ENCODE results near the gene WWOX.

Gene WWOX

DNA sequence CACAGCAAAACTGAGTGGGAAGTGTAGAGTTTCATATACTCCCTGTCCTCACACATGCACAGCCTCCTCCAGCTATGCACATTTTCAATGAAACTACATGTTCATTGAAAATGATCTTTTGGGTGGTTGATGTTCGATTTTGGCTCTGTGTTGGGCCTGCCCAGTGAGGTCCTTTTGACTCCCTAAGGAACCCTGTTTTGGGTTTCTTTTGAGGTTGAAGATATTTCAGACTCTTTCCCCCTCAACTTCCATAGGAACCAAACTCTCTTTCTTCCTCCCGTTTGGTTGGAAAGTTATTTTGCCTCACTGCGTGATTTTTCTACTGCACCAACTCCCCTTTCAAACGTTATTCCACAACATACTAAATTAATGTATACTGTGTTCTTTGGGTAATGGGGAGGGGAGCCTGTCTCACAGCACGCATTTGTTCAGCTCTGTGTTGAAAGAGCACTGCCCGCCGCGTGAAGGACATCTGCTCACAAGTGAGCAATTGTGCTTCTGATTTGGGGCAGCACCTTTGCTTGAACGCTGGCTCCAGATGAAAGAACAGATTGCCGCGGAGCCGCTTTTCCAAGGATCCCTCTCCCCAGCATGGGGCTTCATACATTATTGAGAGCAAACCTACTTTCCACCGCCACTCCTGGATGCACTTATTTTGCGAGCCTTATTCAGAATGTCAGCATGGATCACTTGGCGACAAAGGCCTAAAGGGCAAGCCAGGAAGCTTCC, 385.9 kb downstream of the WWOX start:
- TF ChIP-seq FOXP2 (optimal IDR thresholded peaks at IDR 0.05; ENCODE audit: borderline replicate concordance, extremely low read depth, extremely low read length, insufficient read depth) (no peak), POLR2AphosphoS5 (IDR thresholded peaks at IDR 0.05; ENCODE audit: low read depth, low read length) (no peak), TAF1 (IDR thresholded peaks at IDR 0.05; ENCODE audit: borderline replicate concordance, insufficient read depth, low read length) (no peak)

DNA sequence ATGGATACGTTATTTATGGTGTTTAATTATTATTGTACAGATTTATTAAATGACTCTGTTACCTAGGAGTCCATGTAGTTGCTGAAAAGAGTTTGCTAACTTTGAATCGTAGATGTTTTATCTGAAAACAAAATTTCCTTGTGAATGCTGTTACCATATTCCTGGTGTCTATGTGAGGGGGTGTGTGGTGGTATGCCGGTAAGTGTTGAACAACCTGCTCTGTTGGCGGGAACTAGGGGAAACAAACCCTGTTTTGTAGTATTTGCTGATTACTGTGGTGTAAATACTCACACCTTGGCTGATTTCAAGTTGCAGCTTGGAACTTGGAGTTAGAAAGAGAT, 386.4 kb downstream of the WWOX start:
- no peak for TF ChIP-seq POLR2AphosphoS5 (IDR thresholded peaks at IDR 0.05; ENCODE audit: low read depth, low read length)
- TF ChIP-seq, protein P1, sequence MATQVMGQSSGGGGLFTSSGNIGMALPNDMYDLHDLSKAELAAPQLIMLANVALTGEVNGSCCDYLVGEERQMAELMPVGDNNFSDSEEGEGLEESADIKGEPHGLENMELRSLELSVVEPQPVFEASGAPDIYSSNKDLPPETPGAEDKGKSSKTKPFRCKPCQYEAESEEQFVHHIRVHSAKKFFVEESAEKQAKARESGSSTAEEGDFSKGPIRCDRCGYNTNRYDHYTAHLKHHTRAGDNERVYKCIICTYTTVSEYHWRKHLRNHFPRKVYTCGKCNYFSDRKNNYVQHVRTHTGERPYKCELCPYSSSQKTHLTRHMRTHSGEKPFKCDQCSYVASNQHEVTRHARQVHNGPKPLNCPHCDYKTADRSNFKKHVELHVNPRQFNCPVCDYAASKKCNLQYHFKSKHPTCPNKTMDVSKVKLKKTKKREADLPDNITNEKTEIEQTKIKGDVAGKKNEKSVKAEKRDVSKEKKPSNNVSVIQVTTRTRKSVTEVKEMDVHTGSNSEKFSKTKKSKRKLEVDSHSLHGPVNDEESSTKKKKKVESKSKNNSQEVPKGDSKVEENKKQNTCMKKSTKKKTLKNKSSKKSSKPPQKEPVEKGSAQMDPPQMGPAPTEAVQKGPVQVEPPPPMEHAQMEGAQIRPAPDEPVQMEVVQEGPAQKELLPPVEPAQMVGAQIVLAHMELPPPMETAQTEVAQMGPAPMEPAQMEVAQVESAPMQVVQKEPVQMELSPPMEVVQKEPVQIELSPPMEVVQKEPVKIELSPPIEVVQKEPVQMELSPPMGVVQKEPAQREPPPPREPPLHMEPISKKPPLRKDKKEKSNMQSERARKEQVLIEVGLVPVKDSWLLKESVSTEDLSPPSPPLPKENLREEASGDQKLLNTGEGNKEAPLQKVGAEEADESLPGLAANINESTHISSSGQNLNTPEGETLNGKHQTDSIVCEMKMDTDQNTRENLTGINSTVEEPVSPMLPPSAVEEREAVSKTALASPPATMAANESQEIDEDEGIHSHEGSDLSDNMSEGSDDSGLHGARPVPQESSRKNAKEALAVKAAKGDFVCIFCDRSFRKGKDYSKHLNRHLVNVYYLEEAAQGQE (IDR thresholded peaks at IDR 0.05; ENCODE audit: insufficient read depth in 1 of 2, low read depth in 2 of 2, low read length in 2 of 2): no peak
- no peak for TF ChIP-seq SIN3A (IDR thresholded peaks at IDR 0.05; ENCODE audit: borderline replicate concordance, insufficient read depth, low read length)

DNA sequence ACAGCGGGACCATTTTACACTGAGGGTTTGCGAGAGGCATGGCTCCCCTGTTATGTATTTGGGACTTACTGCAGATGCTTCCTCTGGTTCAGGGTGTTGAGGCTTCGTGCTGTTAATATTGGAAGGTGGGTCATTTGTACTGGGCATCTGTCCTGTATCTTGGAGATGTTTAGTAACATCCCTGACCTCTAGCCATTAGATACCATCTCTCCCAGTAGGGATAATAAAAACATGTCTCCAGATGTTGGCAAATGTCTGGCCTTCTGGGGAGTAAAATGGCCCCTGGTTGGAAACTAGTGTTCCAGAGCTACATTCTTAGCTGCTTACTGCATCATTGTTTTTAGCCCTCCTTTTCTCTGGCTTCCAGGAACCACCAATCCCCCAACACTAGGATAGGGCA, 388.0 kb downstream of the WWOX start:
- TF ChIP-seq SIN3A (IDR thresholded peaks at IDR 0.05; ENCODE audit: borderline replicate concordance, insufficient read depth, low read length): no peak
- TF ChIP-seq FOXP2 (optimal IDR thresholded peaks at IDR 0.05; ENCODE audit: borderline replicate concordance, extremely low read depth, extremely low read length, insufficient read depth): no peak
- no peak for TF ChIP-seq TAF1 (IDR thresholded peaks at IDR 0.05; ENCODE audit: borderline replicate concordance, insufficient read depth, low read length)
- TF ChIP-seq POLR2AphosphoS5 (IDR thresholded peaks at IDR 0.05; ENCODE audit: low read depth, low read length): no peak
- TF ChIP-seq, protein P1 (IDR thresholded peaks at IDR 0.05; ENCODE audit: insufficient read depth in 1 of 2, low read depth in 2 of 2, low read length in 2 of 2): no peak

DNA sequence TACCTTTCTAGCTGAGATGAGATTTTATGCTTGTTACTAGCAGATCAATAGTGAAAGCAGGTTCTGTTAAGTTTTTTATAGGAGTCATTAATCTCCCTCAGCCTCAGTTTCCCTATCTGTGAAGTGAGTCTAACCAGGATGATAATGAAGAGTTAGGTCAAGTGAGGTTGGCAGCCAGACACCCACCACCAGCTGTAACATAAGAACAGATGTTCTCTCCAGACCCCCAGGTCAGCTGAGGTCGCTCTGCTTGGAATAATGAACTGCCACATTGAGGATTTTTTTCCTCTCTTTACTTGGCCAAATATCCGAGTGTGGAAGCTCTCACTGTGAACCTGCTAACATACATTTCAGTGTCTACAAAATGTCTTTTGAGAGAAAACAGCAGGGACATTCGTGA, 389.6 kb downstream of the WWOX start:
- TF ChIP-seq FOXP2 (optimal IDR thresholded peaks at IDR 0.05; ENCODE audit: borderline replicate concordance, extremely low read depth, extremely low read length, insufficient read depth) (no peak), SIN3A (IDR thresholded peaks at IDR 0.05; ENCODE audit: borderline replicate concordance, insufficient read depth, low read length) (no peak), TAF1 (IDR thresholded peaks at IDR 0.05; ENCODE audit: borderline replicate concordance, insufficient read depth, low read length) (no peak), POLR2AphosphoS5 (IDR thresholded peaks at IDR 0.05; ENCODE audit: low read depth, low read length) (no peak)
- TF ChIP-seq, protein P1 (IDR thresholded peaks at IDR 0.05; ENCODE audit: insufficient read depth in 1 of 2, low read depth in 2 of 2, low read length in 2 of 2): no peak

DNA sequence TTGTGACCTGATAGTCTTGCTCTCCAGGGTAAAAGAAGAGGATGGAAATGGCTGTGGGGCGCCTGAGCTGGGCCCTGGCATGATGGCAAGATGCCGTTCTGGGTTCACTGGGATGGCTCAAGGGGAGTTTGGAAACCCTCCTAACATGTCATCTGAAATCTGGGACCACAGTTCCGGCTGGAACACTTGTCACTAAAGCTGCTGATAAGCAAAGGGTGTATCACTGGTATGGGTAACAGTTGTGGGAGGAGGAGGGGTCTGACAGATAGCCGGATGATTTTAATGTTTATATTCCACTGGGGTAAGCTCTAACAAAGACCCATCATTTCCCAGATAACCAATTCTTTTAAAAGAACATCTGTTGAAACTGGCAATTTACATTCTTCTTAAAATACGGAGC, 390.2 kb downstream of the WWOX start:
- TF ChIP-seq POLR2AphosphoS5 (IDR thresholded peaks at IDR 0.05; ENCODE audit: low read depth, low read length): no peak

DNA sequence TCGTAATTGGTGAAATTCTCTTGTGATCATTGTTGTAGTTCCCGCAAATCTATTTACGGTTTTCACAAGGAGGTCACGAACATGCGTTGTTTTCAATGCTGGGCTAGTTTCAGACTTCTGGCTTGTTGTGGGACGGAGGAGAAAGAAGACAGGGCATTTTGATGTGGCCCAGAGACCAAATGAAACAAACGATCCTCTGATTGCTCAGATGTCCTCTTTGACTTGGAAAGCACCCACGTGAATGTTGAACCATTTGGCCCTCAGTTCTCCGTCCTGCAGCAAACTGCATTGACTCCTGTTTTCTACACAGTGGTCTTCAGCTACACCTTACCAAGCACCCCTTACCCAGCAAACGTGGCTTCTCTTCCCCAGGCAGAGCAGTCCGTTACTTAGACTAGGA, 391.0 kb downstream of the WWOX start:
- TF ChIP-seq, protein P1 (IDR thresholded peaks at IDR 0.05; ENCODE audit: insufficient read depth in 1 of 2, low read depth in 2 of 2, low read length in 2 of 2): no peak
- TF ChIP-seq FOXP2 (optimal IDR thresholded peaks at IDR 0.05; ENCODE audit: borderline replicate concordance, extremely low read depth, extremely low read length, insufficient read depth): no peak
- no peak for TF ChIP-seq POLR2AphosphoS5 (IDR thresholded peaks at IDR 0.05; ENCODE audit: low read depth, low read length)
- no peak for TF ChIP-seq SIN3A (IDR thresholded peaks at IDR 0.05; ENCODE audit: borderline replicate concordance, insufficient read depth, low read length)
